ENCODE measurements around the gene SH2D3C.

SH2D3C gene

DNA sequence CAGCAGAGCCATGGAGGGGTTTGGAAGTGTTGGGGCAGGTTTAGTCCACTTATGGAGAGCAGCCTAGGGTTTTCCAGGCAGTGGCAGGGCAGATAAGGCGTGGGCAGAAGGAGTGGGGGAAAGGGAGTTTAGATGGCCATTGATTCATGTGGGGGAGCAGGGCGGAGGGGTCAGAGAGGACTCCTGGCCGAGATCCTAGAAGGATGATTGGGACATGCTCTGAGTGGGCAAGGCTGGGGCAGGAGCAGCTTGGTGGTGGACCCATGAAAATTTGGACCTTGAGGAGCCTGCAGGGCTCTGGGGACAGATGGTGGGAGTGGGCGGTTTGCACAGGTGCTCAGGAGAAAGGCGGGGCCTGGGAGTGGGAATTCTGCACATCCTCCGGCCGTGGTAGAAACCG lies 25.3 kb downstream of the SH2D3C start:
- H3K79me2 ChIP-seq (ENCODE audit: insufficient read depth, low read length) = no peaks in the 10 kb centered on the region
- TF ChIP-seq, protein P1, sequence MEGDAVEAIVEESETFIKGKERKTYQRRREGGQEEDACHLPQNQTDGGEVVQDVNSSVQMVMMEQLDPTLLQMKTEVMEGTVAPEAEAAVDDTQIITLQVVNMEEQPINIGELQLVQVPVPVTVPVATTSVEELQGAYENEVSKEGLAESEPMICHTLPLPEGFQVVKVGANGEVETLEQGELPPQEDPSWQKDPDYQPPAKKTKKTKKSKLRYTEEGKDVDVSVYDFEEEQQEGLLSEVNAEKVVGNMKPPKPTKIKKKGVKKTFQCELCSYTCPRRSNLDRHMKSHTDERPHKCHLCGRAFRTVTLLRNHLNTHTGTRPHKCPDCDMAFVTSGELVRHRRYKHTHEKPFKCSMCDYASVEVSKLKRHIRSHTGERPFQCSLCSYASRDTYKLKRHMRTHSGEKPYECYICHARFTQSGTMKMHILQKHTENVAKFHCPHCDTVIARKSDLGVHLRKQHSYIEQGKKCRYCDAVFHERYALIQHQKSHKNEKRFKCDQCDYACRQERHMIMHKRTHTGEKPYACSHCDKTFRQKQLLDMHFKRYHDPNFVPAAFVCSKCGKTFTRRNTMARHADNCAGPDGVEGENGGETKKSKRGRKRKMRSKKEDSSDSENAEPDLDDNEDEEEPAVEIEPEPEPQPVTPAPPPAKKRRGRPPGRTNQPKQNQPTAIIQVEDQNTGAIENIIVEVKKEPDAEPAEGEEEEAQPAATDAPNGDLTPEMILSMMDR (IDR thresholded peaks at IDR 0.05; ENCODE audit: low read length) = no peak
- no peak for TF ChIP-seq EZH2 (IDR thresholded peaks at IDR 0.05; ENCODE audit: borderline replicate concordance, low read length)
- H4K20me1 ChIP-seq (ENCODE audit: insufficient read depth, low read length) = no peaks in the 10 kb centered on the region
- no peaks in the 10 kb centered on the region for H3K27me3 ChIP-seq (ENCODE audit: insufficient read depth, low read length)
- H3K4me1 ChIP-seq (ENCODE audit: insufficient read depth, low read length, severe bottlenecking) = no peaks in the 10 kb centered on the region
- no peak overlapping the region for H2AFZ ChIP-seq (ENCODE audit: low read length)
- no peaks in the 10 kb centered on the region for H3K9me2 ChIP-seq (ENCODE audit: low read depth, low read length)
- no peak overlapping the region for H3K9ac ChIP-seq (ENCODE audit: low read length)
- H3K9me3 ChIP-seq (ENCODE audit: low read length) = no peaks in the 10 kb centered on the region
- no peaks in the 10 kb centered on the region for H3F3A ChIP-seq (ENCODE audit: insufficient read depth, low read length)
- no peak overlapping the region for H3K27ac ChIP-seq (ENCODE audit: low read depth, low read length, poor library complexity, severe bottlenecking)
- H3K4me2 ChIP-seq (ENCODE audit: low read length) = no peak overlapping the region
- H3K4me3 ChIP-seq (ENCODE audit: low read depth, low read length, poor library complexity, severe bottlenecking) = no peak overlapping the region
- peaks cover 12% of the 10 kb centered on the region for H3K36me3 ChIP-seq (ENCODE audit: insufficient read depth, low read length)

DNA sequence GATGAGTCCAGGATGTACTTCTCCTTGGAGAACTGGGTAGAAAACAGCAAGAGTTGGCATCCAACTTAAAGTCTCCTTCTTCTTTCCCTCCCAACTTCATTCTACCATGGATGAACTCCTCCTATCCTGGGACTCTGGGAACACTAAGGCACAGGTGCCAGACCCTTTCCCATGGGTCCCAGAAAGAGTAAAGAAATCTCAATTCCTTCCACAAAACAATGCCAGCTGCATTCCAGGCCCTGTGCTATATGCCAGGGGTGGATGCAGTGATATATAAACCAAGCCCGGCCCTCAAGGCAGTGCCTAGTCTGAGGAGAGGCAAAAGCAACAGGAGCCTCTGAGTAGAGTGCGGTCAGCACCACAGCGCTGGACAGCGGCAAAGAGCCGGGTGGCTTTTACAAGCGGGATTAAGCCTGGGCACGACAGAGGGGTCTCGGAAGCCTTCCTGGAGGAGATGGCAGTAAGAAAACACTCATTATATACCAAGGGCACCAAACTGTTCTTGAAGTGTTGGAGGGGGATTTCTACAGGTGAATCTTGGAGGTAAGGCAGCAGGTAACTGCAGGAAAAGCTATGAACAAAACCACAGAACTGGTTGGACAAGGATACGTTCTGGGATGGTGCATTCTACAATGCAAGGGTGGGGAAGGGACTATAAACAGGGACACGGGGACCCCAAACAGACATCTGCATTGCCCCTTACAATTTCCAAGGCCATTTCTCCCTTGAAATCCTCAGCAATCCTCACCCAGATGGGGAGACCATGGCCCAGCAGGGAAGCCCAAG lies 27.0 kb downstream of the SH2D3C start:
- Histone ChIP-seq H3K27me3 (ENCODE audit: insufficient read depth, low read length) (no peaks in the 10 kb centered on the region), H3K4me2 (ENCODE audit: low read length) (no peak overlapping the region), H3K9me2 (ENCODE audit: low read depth, low read length) (no peaks in the 10 kb centered on the region), H3K9me3 (ENCODE audit: low read length) (no peaks in the 10 kb centered on the region), H3K4me3 (ENCODE audit: low read depth, low read length, poor library complexity, severe bottlenecking) (no peak overlapping the region), H3K79me2 (ENCODE audit: insufficient read depth, low read length) (no peaks in the 10 kb centered on the region), H3K36me3 (ENCODE audit: insufficient read depth, low read length) (peaks cover 12% of the 10 kb centered on the region), H4K20me1 (ENCODE audit: insufficient read depth, low read length) (no peaks in the 10 kb centered on the region), H3K9ac (ENCODE audit: low read length) (no peak overlapping the region), H3F3A (ENCODE audit: insufficient read depth, low read length) (no peaks in the 10 kb centered on the region), H3K4me1 (ENCODE audit: insufficient read depth, low read length, severe bottlenecking) (no peaks in the 10 kb centered on the region), H2AFZ (ENCODE audit: low read length) (no peak overlapping the region), H3K27ac (ENCODE audit: low read depth, low read length, poor library complexity, severe bottlenecking) (no peak overlapping the region)
- TF ChIP-seq, protein P1 (IDR thresholded peaks at IDR 0.05; ENCODE audit: low read length) = no peak
- TF ChIP-seq EZH2 (IDR thresholded peaks at IDR 0.05; ENCODE audit: borderline replicate concordance, low read length) = no peak

DNA sequence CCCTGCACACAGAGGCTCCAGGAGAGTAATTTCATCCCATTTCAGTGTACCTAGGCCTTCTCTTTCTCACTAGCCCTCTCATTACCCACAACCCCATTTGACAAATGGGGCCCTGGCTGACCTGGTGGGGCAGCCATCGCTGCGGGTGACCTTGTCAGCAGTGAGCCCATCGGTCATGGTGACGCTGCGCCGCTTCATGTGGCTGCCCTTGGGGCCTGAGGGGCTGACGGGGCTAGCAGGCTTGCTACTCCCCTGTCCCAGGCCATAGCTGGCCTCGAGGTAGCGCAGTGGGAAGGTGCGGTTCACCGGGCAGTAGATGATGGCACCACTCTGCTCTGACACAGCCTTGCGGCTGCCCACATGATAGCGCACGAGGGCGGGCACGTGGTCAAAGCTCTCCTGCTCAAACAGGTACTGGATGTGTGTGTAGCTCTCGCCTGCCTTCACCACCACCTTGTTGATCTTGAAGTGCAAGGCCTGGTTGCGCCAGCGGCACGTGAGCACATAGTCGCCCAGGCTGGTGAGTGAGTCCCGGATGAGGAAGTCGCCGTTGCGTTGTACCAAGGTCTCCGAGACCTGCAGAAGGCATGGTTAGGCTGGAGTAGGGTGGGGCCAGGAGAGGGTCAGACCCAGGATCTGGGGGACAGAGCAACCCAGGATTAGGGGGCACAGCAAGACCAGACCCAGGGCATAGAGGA lies 29.2 kb downstream of the SH2D3C start:
- no peaks in the 10 kb centered on the region for H3K9me3 ChIP-seq (ENCODE audit: low read length)

More for the DNA sequence above, 29.2 kb downstream of the SH2D3C start:
- Histone ChIP-seq H3K4me1 (ENCODE audit: insufficient read depth, low read length, severe bottlenecking) (no peaks in the 10 kb centered on the region), H3K9me2 (ENCODE audit: low read depth, low read length) (no peaks in the 10 kb centered on the region), H3F3A (ENCODE audit: insufficient read depth, low read length) (no peaks in the 10 kb centered on the region), H3K27ac (ENCODE audit: low read depth, low read length, poor library complexity, severe bottlenecking) (no peak overlapping the region), H3K9ac (ENCODE audit: low read length) (no peak overlapping the region), H4K20me1 (ENCODE audit: insufficient read depth, low read length) (no peaks in the 10 kb centered on the region), H3K4me2 (ENCODE audit: low read length) (no peak overlapping the region), H3K79me2 (ENCODE audit: insufficient read depth, low read length) (no peaks in the 10 kb centered on the region), H2AFZ (ENCODE audit: low read length) (no peak overlapping the region), H3K36me3 (ENCODE audit: insufficient read depth, low read length) (peaks cover 12% of the 10 kb centered on the region), H3K27me3 (ENCODE audit: insufficient read depth, low read length) (no peaks in the 10 kb centered on the region), H3K4me3 (ENCODE audit: low read depth, low read length, poor library complexity, severe bottlenecking) (no peak overlapping the region)
- TF ChIP-seq EZH2 (IDR thresholded peaks at IDR 0.05; ENCODE audit: borderline replicate concordance, low read length) = no peak
- TF ChIP-seq, protein P1 (IDR thresholded peaks at IDR 0.05; ENCODE audit: low read length) = no peak

Measured in OCI-LY1 (cell line).